Cardiac fibroblast (primary cell): ENCODE measurements around the gene PDE4D.

Source experiments
- DNase-seq, 2 donors: peaks; one replicate each; pipeline versions ENCODE4 v3.0.0 to v3.0.0-alpha.2; 2010; ENCODE audit warnings: low read depth in 2 of 2
- H3K4me3 ChIP-seq, 2 donors: replicated peaks in 1 of 2; 1 replicate in 1 of 2; 2 replicates in 1 of 2; pipeline ENCODE4 v1.5.1; 2011; ENCODE audit warnings: low read depth in 2 of 2, low read length in 2 of 2, mild to moderate bottlenecking in 2 of 2, moderate library complexity in 1 of 2
- CTCF ChIP-seq: IDR thresholded peaks from one replicate; pipeline ENCODE4 v1.5.1; 2011; ENCODE audit warnings: low read depth, mild to moderate bottlenecking, low read length, inconsistent platforms

PDE4D gene

DNA sequence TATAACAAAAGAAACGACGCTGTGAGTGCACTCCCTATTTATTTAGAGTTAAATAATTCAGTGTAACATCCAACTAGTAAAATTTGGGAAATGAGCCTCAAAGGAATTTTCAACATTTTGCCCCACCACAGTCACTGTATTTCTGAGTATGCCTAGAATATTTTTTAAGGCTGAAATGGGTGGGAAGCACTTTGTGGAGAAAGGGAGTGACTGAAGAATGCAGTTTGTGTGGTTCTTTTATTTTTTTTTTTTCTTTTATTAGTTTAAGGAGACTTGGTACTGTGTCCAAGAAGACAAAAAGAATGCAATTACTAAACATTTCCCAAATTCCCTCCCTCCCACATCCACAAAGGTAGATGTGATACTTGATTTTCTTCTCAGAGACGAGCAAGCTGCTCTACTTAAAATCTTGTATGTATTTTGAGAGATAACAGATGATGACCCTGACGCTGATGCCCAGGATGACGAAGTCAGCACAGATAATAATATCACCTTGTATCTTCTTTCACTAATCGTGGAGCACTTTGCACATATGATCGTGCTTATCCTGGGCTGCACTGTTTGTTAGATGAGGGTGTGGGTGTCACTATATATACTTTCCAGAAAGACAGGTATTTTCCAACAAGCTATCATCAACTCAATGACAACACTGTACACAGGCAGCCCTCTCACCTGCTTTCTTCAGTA, 724.3 kb downstream of the PDE4D start:
- DNase-seq, result no peak
- TF ChIP-seq CTCF, result no peak
- H3K4me3 ChIP-seq, result no peak overlapping the region

- DNase-seq, result no peak
Measured at GRCh38 chr5:59168067-59168466, 725.5 kb downstream of the PDE4D start.

DNA sequence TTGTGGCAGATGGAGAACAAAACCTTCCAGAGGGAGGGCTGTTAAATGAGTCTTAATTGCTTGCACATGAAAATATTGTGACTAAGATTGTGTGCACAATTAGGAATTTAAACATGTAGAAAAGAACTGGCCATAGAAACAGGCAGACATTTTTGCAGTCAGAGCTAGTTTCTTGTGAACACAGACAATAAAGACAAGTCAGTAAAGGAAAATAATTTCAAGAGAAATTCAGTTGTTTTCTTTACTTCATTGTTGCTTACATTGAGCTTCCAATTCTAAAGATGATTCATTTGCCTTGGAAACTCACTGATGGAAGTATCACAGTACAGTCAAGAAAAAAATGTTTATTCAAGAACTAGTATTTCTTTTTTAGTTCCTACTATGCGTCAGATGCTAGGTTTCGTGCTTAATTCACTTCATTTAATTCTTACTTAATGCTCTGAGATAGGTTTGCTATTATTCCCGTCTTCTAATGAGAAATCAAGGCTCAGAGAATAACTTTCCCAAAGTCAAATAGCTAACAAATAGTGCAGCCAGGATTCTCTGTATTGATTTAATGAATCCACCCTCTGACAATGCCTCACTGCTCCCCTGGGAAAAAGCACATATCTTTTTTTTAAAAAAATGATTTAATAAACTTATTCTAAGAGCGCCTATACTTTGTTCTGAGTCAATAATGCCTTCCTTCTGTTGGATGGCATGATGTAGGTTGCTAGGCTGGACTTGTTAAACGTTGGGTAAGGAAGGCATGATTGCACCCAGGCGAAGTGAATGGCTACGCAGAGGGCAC, 729.3 kb downstream of the PDE4D start:
- peak in 1 of 2 donors; percentile 74 for DNase-seq
- no peak for TF ChIP-seq CTCF

More at GRCh38 chr5:59168067-59168466, 725.5 kb downstream of the PDE4D start:
- H3K4me3 ChIP-seq, result no peak overlapping the region
- no peak for TF ChIP-seq CTCF

DNA sequence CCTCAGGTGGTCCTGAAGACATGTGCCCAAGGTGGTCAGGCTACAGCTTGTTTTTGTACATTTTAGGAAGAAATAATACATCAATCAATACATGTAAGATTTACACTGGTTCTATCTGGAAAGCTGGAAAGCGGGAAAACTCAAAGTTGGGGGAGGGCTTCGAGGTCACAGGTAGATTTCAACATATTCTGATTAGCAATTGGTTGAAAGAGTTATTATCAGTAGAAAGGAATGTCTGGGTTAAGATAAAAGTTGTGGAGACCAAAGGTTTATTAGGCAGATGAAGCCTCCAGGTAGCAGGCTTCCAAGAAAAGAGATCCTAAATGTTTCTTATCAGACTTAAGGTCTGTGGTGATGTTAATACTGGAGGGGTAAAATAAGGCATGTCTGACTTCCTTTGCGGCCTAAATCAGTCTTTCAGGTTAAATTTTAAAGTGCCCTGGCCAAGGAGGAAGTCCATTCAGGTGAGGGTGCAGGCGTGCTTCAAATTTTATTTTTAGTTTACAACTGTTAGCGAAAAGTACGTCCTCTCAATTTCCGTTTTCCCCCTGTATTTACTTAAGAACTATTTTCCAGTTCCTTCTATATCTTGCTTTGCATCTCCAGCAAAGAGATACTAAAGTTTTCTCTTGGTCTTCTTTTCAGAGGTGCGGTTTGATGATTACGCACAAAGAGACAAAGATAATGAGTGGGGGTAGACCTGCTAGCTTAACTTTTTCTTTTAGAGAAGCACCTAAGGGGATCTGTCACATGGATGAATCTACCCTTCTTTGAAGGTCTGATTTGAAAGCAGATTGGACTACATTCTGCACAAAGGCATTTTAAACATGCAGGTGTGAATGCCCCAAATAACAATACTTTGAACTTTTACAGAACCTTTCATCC, 732.1 kb downstream of the PDE4D start:
- H3K4me3 ChIP-seq, result no peak overlapping the region
- no peak for DNase-seq
- TF ChIP-seq CTCF, result no peak

More for the DNA sequence above, 729.3 kb downstream of the PDE4D start:
- no peak overlapping the region for H3K4me3 ChIP-seq

- no peak overlapping the region for H3K4me3 ChIP-seq
- TF ChIP-seq CTCF, result no peak
- DNase-seq, result no peak
Measured at GRCh38 chr5:59158637-59159391, 734.7 kb downstream of the PDE4D start.

- TF ChIP-seq CTCF, result no peak
- no peak overlapping the region for H3K4me3 ChIP-seq
- peak; percentile 23 to 44 for DNase-seq
Measured at GRCh38 chr5:59158165-59158564, 735.4 kb downstream of the PDE4D start.
